Measurements from ENCODE around the gene FBXO24.
"Not testable (repeated sequence)": the region's sequence is repeated elsewhere in the genome, so short reads cannot be mapped to it uniquely, and the experiment has no call there.

FBXO24 gene

DNA sequence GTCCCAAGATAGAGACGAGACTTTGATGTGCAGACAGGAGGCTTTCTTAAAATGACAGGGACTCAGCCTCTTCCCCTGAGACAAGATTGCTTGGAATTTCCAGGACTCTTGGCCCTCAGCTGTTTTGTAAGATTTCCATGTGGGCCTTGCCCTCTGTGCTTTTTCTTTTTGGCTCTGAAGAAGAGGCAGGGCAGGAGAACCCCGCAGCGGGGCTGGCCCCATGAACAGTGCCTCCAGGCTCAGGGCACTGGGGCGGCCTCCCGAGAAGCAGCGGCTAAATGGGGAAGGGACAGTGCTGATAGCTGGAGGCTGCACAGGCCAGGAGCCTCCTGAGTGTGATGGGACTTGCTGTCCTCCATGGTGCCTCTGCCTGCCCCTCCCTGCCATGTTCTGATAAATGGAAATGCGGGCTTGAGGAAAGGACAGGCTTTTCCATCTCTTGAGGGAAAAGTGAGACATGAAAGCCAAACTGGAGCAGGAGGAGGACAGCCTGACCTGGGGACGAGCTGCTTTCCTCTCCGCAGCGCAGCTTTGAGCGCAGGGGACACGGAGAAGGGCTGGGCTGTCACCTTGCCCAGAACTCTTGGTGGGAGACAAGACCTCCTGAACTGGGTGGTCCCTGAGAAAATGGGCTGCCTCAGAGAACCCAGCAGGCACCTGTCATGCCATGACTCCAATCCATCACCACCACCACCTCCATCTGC, 24.5 kb upstream of the FBXO24 start:
- DNase-seq, result no peak

DNA sequence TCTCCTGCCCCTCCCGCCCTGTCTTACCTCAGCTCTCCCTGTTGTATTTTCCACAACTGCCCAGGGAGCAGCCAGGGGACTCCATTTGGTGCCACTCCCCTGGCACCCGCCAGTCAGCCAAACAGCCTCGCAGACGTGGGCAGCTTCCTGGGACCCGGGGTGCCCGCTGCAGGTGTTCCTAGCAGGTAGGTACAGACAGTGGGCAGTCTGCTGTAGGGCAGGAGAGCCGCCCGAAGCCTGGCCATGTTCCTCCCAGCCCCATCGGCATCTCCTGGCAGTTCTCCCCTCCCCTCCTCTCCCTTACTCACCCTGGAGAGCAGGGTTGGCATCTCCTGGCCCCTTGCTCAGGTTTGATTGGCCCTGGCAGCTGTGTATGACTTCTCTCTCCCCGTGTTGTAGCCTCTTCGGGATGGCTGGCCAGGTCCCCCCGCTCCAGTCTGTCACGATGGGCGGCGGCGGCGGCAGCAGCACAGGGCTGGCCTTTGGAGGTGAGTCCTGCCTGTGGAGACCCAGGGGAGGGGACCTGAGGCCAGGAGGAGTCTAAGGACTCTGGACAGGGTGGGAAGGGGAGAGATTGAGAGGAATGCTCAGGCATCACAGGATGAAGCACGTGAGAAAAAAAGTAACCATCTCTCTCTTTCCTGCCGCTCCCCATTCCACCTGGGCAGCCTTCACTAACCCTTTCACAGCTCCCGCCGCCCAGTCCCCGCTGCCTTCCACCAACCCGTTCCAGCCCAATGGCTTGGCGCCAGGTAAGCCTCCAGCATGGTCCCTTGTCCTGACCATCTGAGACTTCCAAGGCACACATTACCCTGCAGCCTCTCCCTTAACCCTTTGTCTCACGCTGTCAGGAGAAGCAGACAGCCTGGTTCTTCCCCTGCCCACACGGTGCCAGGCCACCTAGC, 23.7 kb upstream of the FBXO24 start:
- no peak for DNase-seq

DNA sequence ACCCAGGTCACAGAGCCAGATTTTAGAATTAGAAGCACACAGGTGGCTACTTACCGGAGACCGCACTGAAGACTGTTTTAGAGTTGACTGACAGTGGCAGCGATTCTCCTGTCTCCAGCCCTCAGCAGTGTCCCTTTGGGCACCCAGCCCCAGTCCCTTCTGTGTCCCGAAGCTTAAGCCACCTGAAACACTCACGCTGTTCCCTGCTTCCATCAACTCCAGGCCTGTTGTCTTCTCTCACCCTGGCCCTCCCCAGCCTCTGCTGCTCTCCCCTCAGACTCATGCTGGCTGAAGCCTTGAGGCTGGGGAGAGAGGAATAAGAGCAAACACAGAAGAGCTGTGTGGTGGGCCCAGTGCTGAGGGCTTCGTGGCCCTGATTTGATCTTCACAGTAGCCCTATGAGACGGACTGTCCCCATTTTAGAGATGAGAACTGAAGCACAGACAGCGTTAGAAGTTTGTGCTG, 23.0 kb upstream of the FBXO24 start:
- no peak for DNase-seq

DNA sequence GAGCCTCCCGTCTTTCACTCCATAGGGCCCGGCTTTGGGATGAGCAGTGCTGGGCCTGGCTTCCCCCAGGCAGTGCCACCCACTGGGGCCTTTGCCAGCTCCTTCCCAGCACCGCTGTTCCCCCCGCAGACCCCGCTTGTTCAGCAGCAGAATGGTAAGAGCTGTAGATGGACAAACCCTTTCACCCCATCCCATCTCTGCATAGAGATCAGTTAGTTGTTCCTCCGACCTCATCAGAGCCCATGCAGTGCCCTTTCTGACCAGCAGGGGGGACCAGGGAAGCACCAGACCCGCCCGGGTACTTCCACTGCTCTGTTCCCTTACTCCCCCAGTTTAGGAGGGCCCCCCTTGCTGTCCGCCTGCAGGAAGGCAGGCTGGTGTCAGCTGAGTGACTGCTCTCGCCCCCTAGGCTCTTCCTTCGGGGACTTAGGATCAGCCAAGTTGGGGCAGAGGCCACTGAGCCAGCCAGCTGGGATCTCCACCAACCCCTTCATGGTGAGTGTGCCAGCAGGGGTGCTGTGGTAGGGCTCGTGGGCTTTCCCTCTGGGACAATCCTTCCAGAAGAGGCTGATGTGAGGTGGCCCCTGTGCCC, 22.2 kb upstream of the FBXO24 start:
- peak; percentile 38 to 54 for DNase-seq

DNA sequence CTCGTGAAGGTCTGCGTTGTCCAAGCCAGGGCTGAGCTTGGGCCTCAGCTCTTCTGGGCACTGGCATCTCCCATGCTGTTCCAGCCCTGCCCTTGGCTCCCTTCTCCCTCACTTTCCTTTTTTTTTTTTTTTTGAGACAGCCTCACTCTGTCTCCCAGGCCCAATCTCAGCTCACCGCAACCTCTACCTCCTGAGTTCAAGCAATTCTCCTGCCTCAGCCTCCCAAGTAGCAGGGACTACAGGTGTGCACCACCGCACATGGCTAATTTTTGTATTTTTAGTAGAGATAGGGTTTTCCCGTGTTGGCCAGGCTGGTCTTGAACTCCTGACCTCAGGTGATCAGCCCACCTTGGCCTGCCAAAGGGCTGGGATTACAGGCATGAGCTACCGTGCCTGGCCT, 21.7 kb upstream of the FBXO24 start:
- not testable (repeated sequence) for DNase-seq

DNA sequence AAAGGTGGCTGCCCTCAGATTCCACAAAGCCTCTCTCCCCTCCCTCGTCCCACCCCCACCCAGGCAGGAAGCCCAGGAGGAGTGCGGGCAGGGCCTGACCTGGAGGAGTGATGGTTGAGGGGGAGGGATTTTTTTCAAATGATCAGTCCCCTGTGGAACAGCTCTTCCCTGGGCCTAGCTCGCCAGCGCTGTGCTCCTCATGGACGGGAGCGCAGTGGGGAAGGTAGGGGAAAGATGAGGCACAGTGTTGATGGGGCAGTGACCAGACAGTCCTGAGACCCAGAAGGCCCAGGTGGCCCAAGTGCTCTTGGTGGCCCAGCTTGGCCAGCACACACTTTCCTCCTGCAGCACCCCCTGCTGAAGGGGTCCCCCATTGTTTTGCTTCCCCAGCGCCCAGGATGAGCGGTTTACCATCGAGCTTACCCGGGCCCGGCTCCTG, 21.0 kb upstream of the FBXO24 start:
- DNase-seq, result no peak

DNA sequence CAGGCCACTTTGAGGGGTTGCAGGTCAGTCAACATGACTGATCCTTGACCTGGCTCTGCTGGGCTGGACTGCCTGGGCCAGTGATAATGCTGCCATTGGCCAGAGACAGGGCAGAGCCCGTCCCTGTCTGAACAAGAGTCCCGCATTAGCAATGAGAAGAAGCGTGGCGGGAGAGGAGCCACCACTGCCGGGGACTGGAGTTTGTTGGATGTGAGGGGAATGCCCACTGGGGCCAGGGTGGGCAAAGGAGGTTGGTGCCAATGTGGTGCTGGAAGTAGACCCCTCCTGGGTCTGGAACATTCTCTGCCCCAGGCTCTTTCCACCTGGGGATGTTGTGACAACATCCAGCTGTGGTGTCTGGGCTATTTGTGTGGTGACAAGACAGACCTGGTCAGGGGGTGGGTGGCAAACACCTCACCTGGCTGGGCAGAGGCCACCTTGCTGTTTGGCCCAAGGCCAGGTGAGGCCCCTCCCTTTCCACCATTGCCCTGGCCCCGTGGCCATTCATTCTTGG, 20.1 kb upstream of the FBXO24 start:
- DNase-seq, result no peak

DNA sequence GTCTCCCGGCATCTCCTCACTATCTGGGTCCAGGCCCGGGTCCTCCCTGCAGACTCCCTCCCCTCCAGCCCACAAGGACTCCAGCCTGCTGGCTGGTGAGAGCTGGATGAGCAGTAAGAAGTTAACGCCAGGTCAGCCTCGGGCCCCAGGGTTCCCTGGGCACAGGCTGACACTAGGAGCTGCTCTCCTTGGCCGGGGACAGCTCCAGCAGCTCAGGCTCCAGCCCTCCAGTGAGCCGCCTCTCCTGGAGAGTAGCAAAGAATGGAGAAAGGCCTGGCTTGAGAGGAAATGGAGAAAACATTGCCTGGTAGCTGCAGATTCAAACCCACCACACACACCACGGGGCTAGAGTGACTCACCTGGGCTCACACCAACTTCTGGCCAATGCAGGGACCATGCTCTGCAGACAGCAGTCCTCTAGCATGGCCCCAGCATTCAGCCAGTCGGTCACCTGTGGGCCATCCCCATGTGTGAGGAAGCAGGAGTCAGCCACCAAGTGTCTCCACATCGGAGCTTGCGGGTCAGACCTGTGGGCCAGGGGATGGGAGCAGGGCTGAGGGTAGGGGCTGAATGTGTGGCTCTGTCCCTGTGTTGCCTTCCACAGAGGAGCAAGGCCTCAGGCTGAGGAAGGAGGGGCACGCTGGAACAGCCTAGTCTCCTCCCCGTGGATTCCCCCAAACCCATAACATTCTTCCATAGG, 18.9 kb upstream of the FBXO24 start:
- DNase-seq, result no peak

DNA sequence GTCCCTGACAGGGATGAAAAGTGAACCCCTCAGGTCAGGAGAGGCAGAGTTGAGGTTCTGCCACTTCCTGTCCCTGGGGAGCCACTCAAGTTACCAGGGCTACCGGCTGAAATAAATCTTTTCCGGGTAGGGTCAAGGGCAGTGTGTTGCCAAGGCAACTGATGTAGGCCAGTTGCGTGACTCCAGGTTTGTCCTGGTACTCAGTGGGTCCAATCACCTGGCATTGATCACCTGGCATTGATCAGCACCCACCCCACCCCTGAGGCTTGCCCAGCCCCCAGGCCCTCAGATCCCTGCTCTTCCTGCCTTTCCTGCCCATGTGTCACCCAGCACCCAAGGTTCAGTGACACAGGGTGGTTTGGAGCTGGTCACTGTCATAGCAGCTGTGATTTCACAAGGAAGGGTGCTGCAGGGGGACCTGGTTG, 18.4 kb upstream of the FBXO24 start:
- no peak for DNase-seq

DNA sequence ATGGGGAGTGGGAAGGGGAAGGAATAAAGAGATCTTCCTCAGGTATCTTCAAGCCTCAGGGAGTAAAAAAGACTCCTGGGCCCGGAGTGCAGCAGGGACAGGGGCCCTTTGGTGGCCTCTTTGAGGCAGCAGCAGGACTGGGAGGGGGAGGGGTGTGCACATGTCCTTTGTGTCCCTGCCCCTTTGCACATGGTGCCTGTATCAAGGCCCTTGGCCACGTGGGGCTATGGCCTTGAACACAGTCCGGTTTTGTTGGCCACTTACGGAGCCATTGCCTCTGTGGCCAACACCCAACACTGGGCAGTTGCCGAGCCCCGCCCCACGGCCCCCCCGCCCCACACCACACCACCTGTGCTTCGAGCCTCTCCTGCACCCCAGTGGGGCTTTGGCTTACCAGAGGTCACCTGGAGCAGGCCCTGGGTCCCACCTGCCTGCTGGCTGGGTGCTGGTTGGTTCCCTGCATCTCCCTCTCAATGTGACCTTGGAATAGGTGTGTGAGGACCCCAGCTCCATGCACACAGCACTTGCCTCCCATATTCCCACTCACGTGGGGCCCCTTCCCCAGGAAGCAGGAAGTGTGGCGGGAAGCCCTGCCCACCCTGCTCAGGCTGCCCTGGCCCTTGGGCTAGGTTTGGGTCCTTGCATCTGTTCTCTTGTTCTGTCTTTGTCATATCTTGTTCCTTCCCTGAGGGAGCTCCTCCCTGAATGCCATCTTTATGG, 17.8 kb upstream of the FBXO24 start:
- DNase-seq, result no peak

DNA sequence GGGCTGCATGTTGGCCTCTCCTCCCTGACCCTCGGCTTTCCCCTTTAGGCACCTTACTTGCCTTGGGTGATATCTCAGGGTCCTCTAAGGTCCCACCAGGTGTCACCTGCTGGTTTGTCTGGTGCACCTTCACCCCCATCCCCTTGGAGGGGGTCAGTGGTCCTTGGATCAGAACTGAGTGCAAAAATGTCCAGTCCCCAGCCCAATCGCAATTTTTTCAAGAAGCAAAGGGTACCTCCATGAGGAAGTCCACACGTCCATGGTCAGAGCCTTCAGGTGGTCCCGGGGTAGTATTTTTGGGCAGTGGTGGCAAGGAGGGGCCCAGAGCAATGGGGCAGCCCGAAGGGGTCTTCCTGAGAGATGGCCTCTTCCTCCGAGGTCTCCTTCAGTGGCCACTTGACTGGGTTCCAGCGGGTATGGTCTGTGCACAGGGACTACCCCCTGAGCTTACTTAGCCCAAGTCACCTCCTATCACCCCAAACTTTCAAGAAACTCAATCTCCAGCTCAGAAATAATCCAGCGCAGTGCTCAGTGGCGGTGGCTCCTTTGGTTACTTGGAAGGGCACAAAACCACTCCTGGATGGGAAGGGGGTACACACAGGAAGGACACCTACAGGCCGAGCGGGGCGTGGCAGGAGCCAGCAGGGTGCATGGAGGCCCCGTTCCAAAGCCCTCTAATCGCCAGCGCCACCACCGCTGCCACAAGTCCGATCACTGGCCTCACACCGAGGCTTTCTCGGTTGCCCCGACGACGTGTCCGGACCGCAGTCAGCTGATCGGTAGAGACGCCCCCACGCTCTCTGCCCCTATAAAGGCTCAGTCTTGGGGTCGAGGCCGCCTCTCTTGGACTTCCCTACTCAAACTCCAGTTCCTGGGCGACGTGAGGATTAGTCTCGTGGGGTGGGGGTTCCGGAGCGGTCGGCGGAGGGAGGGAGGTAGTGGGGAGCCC, 17.0 kb upstream of the FBXO24 start:
- DNase-seq, result peak; percentile 40 to 65

DNA sequence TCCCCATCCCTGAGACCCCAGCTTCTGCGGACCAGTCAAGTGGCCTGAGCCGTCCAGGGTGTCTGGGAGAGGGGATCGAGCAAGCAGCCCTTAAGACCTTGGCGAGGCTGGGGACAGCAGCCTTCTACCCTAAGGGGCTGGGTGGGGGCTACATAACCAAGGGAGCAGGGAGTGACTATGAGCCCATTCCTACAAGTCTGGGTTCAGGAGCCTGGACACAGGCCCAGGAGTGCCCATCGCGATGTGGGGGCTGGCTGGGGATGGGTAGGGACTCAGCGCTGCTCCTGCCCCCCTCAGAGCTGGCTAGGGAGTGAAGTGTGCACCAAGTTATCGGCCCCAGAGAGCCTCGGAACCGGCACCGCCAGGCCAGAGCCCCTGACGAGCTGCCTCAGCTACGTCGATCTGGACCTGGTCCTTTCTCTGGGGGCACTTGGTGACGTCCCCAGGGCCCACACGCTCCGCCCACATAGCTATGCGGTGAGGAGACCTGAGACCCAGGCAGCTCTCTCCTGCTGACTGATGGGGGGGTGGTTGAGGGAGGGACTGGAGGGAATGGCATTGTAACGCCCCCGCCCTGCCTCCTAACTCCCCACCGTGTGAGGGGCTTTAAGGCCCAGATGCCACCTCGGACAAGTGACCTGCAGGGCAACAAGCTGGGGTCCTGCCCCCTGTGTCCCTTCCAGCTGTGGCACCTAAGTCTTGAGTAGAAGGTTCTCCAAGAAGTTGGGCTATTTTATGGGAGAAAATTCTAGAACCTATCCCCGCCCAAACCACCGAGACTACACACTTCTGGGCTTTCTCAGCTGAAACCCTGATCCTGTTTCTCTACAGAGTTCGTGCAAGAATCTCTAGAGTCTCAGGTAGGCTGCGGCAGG, 14.9 kb upstream of the FBXO24 start:
- no peak for DNase-seq

DNA sequence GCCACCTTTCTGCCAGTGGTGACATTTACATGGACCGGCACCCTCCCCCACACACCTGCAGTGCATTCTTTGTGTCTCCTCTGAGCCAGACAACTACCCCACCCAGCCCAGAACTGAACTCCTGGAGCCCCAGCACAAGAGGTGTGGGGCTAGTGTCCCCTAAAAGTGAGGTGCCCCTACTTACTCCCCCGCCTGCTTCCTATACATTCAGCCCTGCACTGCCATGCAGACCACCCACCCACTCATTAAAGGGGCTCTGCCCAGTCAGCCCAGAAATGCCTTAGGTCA, 14.4 kb upstream of the FBXO24 start:
- no peak for DNase-seq

DNA sequence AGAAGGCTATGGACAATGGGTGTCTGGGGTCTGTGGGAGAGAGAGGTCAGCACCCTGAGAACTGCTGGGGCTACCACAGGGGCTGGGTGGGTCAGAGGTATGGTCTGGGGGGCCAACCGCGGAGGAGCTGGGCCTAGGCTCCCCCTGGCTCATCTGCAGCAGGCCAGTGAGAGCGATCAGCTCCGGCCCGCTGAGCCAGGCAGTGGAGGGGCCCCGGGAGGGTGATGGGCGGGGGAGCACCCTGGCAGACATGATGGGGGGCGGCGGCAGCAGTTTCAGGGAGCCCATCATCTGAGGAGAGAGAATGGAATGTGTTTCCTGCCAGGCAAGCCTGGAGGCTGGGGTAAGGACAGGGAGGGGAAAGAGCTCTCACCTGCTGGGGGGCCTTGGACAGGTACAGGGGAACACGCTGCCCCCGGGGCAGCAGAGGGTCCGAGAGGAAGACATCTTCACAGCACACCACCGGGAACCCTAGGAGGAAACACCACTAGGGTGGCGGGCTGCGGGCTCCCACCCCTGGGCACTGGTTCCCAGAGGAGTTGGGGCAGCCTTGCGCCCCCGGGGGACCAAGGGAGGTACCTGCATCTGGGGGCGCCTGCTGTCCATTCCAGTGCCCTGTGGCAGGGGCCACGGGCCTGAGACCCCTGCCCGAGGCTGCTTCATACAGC, 13.7 kb upstream of the FBXO24 start:
- no peak for DNase-seq

DNA sequence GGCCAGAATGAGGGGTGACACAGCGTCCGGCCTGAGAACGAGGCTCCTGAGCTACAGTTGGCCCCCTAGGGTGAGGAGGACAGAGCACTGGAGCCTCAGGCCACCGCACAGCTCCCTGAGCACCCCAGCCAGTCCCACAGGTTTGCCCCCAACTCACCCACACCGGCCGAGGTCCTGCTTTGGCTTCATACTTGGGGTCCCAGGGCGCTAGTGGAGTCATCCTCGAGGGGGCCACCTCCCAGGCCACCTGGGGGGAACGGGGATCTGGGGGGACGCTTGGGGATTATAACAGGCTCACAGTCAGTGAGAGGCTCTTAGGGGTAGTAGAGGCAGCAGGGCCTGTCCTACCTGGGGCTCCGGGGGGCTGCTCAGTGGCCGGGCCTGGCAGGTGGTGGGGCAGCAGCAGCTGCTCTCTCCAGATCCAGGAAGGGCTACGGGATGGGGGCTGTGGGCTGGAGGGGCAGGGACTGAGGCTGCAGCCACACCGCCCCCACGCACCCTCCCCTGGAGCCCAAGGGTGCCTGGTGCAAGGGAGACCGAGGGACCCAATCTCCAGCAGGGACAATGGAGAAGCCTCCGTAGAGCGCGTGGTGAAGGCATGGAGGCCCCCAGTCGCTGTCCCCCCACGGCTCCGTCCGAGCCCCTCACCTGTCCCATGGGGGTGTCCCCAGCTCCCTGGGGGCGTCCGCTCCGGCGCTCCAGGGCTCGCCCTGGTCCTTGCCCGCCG, 13.0 kb upstream of the FBXO24 start:
- DNase-seq, result no peak

DNA sequence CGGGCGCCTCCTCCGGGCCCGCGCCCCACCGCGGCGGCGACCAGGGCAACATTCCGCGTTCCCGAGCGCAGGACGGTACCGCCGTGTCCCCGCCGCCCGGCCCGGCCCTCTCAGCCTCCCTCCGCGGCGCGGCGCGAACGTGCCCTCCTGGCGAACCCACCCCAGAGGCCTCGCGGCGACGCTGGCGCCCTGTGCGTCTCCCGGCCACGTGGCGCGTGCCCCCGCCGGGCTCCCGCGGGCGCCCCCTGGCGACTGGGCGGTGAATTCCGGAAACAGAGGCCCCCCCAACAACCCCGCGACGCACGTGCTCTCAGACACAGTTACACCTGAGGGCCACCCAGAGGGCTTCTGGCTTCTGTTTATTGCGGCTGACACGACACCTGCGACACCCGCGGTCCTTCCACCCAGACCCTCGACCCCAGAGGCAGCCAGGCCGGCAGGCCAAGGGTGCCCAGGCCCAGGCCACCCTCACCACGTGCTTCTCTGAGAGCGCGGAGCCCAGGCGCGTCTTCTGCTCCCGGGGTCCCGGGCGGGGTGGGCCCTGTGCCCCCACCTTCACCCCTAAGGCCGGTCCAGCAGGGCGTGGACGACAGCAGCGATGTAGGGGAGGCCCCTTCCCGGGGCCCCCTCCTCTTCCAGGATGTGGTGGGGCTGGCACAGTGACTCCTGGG, 12.3 kb upstream of the FBXO24 start, which contains the start of gene SAP25:
Gene SAP25 (minus strand): TSS at position 210 of the 671 bp plus-strand sequence. CDS start 158 bp downstream, at position 52.
- no peak for DNase-seq

DNA sequence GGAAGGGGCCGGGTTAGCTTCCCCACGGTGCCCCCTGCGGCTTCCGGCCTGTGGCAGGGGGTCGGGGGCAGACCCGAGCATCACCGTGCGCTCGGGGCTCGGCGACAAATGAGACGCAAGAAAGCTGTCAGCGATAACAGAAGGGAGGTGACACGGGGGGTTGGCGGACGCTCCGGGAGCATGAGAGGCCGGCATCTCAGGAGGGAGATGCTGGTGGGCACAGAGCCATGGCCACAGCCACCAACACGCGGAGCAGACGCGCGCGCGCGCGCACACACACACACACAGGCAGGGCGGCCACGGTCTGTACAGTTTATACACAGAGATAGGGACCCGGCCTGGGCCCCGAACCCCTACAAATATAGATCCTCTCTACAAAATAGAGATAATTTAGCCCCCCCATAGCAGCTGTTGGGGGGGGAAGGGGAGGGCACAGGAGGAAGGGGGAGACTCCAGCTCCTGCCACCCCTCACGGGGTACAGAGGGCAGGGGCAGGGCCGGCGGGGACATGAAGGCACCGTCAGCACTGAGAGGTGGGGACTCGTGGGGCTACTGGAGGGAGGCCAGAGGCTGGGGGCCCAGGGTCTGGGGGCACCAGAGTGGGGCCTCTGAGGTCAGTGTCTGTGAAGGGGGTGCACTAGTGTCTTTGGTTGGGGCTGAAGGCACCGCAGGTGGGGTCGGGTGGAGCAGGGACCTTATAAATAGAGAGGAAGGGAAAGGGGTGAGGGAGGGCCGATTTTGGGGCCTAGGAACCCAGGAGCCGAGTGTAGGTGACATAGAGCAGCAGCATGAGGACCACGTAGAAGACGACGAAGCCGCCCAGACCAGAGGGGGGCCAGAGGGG, 11.5 kb upstream of the FBXO24 start:
- no peak for DNase-seq
